Loucy (cell line): ENCODE data around the gene IL18R1.

Experiments used
- H2AFZ ChIP-seq: fragments of 200-600 bp; sonication (generic); 2 replicates; pipeline ENCODE4 v1.6.0; 2016; ENCODE audit warnings: antibody characterized with exemption, mild to moderate bottlenecking, low read length, moderate library complexity
- H3F3A ChIP-seq: fragments of 200-600 bp; 2 replicates; pipeline ENCODE4 v1.6.0; 2016; ENCODE audit warnings: antibody characterized with exemption, low read depth, mild to moderate bottlenecking
- H3K27me3 ChIP-seq: fragments of 200-600 bp; sonication (generic); 2 replicates; pipeline ENCODE4 v1.6.1; 2014; ENCODE audit warnings: low read length, mild to moderate bottlenecking; ENCODE audit not compliant: insufficient read depth, poor library complexity, severe bottlenecking
- H3K36me3 ChIP-seq: fragments of 200-600 bp; sonication (generic); 2 replicates; pipeline ENCODE4 v1.6.1; 2016; ENCODE audit warnings: low read length; ENCODE audit not compliant: insufficient read depth
- H3K4me1 ChIP-seq: fragments of 200-600 bp; sonication (generic); 2 replicates; pipeline ENCODE4 v1.5.1; 2014; ENCODE audit warnings: low read length, mild to moderate bottlenecking; ENCODE audit not compliant: insufficient read depth, poor library complexity, severe bottlenecking
- H3K4me2 ChIP-seq: fragments of 200-600 bp; sonication (generic); 2 replicates; pipeline ENCODE4 v1.6.0; 2014; ENCODE audit warnings: antibody characterized with exemption, low read length, low read depth, mild to moderate bottlenecking; ENCODE audit not compliant: poor library complexity, severe bottlenecking
- H3K4me3 ChIP-seq: fragments of 200-600 bp; sonication (generic); 2 replicates; pipeline ENCODE4 v1.5.1; 2014; ENCODE audit warnings: low read length, mild to moderate bottlenecking, mixed read lengths; ENCODE audit not compliant: poor library complexity, severe bottlenecking
- H3K79me2 ChIP-seq: fragments of 200-600 bp; sonication (generic); 2 replicates; pipeline ENCODE4 v1.6.1; 2014; ENCODE audit warnings: low read length; ENCODE audit not compliant: insufficient read depth
- H3K9ac ChIP-seq: fragments of 200-600 bp; sonication (generic); 2 replicates; pipeline ENCODE4 v1.6.0; 2014; ENCODE audit warnings: mild to moderate bottlenecking, low read depth, low read length, moderate library complexity; ENCODE audit not compliant: poor library complexity, severe bottlenecking
- H3K9me2 ChIP-seq: fragments of 200-600 bp; sonication (generic); replicated peaks from 2 replicates; pipeline ENCODE4 v1.6.1; 2016; ENCODE audit warnings: low read depth, low read length, mixed read lengths
- H3K9me3 ChIP-seq: fragments of 200-600 bp; sonication (generic); 2 replicates; pipeline ENCODE4 v1.6.1; 2014; ENCODE audit warnings: mild to moderate bottlenecking, antibody characterized with exemption, low read length, low read depth; ENCODE audit not compliant: insufficient read depth
- H4K20me1 ChIP-seq: fragments of 200-600 bp; sonication (generic); 2 replicates; pipeline ENCODE4 v1.6.0; 2014; ENCODE audit warnings: antibody characterized with exemption, low read length, mild to moderate bottlenecking; ENCODE audit not compliant: insufficient read depth, poor library complexity, severe bottlenecking
- EZH2phosphoT487 ChIP-seq: fragments of 200-600 bp; IDR thresholded peaks from 2 replicates; pipeline ENCODE4 v1.6.1; 2018; ENCODE audit warnings: antibody characterized with exemption, mild to moderate bottlenecking, moderate library complexity, borderline replicate concordance
- TF ChIP-seq, protein P1 (sequence below): fragments of 200-600 bp; sonication (generic); conservative IDR thresholded peaks from 2 replicates; pipeline ENCODE4 v1.5.1; 2014; ENCODE audit warnings: mild to moderate bottlenecking, antibody characterized with exemption, low read length

Gene IL18R1

DNA sequence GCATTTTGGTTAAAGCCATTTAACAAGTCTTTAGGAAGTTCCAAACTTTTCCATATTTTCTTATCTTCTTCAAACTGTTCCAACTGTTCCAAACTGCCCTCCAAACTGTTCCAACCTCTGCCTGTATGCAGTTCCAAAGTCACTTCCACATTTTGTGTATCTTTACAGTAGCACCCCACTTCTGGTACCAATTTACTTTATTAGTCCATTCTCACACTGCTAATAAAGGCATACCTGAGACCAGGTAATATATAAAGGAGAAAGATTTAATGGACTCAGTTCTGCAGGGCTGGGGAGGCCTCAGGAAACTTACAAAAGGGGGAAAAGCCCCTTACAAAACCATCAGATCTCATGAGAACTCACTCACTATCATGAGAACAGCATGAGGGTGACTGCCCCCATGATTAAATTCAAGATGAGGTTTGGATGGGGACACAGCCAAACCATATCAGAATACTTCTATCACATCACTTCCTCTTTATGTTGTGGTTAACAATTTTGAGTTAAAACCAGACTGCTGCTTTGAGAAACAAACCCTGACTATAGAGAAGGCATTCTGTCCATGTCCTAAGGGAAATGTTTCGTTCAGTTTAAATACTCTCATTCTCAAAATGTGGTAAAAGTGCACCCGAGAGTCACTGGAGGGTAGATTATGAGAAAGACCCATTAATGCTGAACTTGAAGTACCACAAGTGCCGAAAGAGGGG lies 11.0 kb downstream of the IL18R1 start:
- no peak overlapping the region for H3K9ac ChIP-seq
- H4K20me1 ChIP-seq, result no peaks in the 10 kb centered on the region
- no peaks in the 10 kb centered on the region for H3F3A ChIP-seq
- no peak overlapping the region for H2AFZ ChIP-seq
- H3K4me2 ChIP-seq, result peak overlapping the region; percentile 21
- no peaks in the 10 kb centered on the region for H3K27me3 ChIP-seq
- peaks cover 37% of the 10 kb centered on the region; the same call in 1 of the 2 replicates for H3K36me3 ChIP-seq
- peaks cover 6% of the 10 kb centered on the region for H3K79me2 ChIP-seq
- H3K4me1 ChIP-seq, result peaks cover 51% of the 10 kb centered on the region
- H3K4me3 ChIP-seq, result no peak overlapping the region
- TF ChIP-seq EZH2phosphoT487, result no peak
- TF ChIP-seq, protein P1, sequence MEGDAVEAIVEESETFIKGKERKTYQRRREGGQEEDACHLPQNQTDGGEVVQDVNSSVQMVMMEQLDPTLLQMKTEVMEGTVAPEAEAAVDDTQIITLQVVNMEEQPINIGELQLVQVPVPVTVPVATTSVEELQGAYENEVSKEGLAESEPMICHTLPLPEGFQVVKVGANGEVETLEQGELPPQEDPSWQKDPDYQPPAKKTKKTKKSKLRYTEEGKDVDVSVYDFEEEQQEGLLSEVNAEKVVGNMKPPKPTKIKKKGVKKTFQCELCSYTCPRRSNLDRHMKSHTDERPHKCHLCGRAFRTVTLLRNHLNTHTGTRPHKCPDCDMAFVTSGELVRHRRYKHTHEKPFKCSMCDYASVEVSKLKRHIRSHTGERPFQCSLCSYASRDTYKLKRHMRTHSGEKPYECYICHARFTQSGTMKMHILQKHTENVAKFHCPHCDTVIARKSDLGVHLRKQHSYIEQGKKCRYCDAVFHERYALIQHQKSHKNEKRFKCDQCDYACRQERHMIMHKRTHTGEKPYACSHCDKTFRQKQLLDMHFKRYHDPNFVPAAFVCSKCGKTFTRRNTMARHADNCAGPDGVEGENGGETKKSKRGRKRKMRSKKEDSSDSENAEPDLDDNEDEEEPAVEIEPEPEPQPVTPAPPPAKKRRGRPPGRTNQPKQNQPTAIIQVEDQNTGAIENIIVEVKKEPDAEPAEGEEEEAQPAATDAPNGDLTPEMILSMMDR, result no peak
- H3K9me2 ChIP-seq, result no peaks in the 10 kb centered on the region
- peaks cover 22% of the 10 kb centered on the region; the same call in 1 of the 2 replicates for H3K9me3 ChIP-seq

DNA sequence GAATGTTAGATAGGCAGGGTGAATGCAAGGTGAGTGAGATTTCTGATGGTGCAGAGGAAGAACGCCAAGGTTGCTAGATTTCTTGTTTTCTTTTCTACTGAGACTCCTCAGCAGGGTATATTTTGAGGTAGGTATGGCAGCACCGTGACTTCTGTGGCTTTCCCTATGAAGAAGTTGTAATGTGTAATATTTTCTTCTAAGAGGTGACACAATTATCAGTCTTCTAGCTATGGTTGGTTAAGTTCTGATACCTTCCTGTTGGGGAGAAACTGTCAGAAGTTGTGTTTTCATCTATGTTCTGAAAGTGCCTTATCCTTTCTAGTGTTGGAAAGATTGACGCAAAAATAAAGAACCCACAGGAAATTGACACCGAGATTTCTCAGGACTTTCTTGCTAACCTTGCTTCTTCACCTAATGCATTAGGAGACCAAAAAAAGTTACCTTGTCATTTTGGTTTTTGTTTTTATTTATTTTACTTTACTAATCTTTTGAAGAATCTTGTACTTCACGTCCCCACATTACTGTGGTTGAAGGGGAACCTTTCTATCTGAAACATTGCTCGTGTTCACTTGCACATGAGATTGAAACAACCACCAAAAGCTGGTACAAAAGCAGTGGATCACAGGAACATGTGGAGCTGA lies 11.9 kb downstream of the IL18R1 start:
- TF ChIP-seq, protein P1, result no peak
- TF ChIP-seq EZH2phosphoT487, result no peak
- Histone ChIP-seq H4K20me1 (no peaks in the 10 kb centered on the region), H3F3A (no peaks in the 10 kb centered on the region), H2AFZ (no peak overlapping the region), H3K9ac (no peak overlapping the region), H3K9me2 (no peaks in the 10 kb centered on the region), H3K4me2 (peak overlapping the region; percentile 21), H3K4me1 (peaks cover 42% of the 10 kb centered on the region), H3K27me3 (no peaks in the 10 kb centered on the region), H3K4me3 (no peak overlapping the region), H3K79me2 (no peaks in the 10 kb centered on the region), H3K36me3 (peaks cover 40% of the 10 kb centered on the region; the same call in 1 of the 2 replicates), H3K9me3 (peaks cover 22% of the 10 kb centered on the region; the same call in 1 of the 2 replicates)

DNA sequence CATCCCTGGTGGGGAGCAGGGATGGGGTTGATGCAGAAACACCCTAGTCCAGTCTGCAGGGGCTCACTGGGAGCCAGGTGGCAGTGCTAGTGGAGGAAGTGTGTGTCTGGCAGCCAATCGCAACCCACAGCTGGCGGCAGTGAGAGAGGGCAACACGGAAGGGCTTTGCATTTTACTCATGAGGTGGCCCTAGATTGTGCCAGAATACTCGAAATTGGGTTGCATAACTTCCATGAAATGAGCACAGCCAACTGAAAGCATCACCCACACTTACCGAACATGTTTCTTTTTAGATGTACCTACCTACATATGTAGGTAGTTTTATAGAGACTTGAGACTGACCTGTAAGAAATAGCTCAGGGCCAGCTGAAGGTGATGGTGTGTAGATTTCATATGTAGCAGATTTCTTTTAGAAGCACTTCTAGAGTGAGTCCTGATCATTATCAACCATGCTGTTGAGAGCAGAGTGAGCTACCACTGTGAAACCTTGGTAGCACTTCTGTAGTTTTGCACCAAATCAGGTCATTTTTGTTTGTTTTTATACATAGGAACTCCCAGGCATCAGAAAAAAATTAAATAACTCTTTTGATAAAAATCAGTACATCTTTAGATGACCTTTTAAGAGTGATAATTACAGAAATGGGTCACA lies 13.0 kb downstream of the IL18R1 start:
- TF ChIP-seq, protein P1, result no peak
- no peak for TF ChIP-seq EZH2phosphoT487
- H3K4me3 ChIP-seq, result no peak overlapping the region
- H3F3A ChIP-seq, result no peaks in the 10 kb centered on the region
- peaks cover 40% of the 10 kb centered on the region for H3K4me1 ChIP-seq
- no peaks in the 10 kb centered on the region for H3K27me3 ChIP-seq
- H3K4me2 ChIP-seq, result peak overlapping the region; percentile 20
- H3K79me2 ChIP-seq, result no peaks in the 10 kb centered on the region
- peaks cover 22% of the 10 kb centered on the region; the same call in 1 of the 2 replicates for H3K9me3 ChIP-seq
- H3K36me3 ChIP-seq, result peaks cover 38% of the 10 kb centered on the region; the same call in 1 of the 2 replicates
- no peak overlapping the region for H3K9ac ChIP-seq
- H2AFZ ChIP-seq, result no peak overlapping the region
- no peaks in the 10 kb centered on the region for H4K20me1 ChIP-seq
- H3K9me2 ChIP-seq, result no peaks in the 10 kb centered on the region
